Fibroblast of skin of back (primary cell): ENCODE measurements around the gene NPPB.

ENCODE experiments used
- DNase-seq: peaks from one replicate; pipeline ENCODE4 v3.0.0-alpha.2; 2013

The NPPB gene

DNA sequence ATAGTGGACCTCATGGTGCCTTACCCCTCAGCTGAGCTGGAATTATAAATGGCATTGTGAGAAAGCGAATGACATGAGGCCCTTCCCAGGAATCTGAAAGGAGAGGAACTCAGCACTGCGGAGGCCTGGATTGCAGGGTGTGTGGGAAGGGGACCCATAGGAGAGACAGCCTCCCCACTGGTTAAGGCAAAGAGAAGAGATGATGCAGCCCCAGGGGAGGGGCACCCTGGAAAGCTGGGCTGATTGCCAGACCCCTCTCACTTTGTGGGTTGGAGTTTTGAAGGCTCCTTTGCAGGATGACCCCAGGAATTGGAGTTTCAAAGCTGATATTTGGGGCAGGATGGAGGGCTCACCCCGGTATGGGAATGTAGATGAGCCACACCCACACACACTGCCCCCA lies 2.0 kb downstream of the NPPB start:
- DNase-seq = no peak

DNA sequence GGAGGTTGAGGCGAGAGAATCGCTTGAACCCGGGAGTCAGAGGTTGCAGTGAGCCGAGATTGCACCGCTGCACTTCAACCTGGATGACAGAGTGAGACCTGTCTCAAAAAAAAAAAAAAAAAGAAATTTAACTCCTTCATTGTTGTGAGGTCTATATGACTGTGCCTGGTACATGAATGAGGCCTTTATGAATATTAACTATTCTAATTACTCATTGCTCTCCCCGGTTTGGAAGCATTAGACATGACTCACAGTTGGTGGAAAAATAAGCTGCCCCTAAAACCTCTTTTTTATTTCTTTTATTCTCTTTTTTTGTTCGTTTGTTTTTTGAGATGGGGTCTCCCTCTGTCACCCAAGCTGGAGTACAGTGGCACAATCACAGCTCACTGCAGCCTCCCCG lies 3.3 kb downstream of the NPPB start:
- DNase-seq = no peak

DNA sequence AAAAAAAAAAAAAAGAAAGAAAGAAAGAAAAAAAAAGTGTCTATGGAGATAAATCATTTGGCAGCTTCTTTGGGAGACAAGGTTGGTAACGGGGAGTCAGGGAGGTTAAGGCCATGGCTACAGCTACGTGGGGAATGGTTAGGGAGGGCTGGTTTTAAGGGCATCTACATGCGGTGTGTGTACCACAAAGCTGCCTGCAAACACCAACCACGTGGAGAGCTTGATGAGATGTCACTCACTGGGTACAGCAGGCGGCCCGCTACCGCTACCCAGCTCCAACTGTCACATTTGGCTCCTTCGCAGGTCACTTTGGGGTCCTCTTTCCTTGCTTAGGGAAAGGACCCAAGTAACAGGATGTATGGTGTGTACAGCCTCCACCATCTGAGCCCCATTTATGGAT lies 4.2 kb downstream of the NPPB start:
- DNase-seq = no peak

DNA sequence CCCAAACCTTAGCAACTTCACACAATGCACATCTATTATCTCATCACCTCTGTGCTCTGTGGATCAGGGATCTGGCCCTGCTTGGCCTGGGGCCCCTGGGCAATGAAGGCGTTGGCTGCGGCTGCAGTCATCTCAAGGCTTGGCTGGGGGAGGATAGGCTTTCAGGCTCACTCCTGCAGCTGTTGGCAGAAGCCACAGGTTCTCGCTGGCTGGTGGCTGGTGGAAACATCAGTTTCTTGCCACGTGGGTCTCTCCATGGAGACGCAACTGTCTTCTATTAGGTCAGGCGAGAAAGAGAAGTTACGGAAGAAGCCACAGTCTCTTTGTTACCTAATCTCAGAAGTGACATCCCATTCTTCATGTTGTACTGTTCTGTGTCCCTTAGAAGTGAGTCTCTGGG lies 7.6 kb downstream of the NPPB start:
- no peak for DNase-seq

DNA sequence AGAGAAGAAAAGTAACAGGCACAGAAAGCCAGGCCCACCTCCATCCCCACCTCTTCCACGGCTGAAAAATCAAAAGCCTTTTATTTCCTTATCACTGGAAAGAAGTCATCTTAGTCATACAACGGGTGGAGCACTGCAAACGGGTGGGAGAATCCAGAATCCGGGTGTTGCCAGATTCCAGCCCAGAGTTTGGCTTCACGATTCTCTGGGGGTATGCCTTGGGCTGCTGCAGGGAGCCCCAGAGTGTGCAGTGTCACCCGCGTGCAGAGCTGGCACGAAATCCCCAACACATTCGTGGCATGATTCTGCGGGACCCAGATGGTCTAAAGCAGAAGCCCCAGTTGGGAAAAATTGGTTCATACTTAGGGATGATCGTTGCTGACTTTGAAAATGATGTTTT lies 8.6 kb downstream of the NPPB start:
- DNase-seq = no peak

DNA sequence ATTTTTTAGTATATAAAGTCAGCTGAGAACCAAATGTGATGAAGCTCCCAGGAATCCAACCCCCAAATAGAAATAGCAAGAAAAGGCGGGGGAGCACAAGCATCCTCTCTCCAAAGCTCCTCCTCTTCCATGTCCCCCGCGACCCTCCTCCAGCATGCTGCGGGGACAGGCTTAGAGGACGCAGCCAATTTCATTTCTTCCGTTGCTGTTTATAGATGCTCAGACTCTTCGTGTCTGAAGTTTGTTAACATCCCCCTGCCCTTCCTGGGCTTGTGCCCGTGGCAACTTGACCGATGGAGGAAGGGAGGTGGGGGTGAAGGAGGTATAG lies 10.4 kb downstream of the NPPB start:
- DNase-seq = no peak

DNA sequence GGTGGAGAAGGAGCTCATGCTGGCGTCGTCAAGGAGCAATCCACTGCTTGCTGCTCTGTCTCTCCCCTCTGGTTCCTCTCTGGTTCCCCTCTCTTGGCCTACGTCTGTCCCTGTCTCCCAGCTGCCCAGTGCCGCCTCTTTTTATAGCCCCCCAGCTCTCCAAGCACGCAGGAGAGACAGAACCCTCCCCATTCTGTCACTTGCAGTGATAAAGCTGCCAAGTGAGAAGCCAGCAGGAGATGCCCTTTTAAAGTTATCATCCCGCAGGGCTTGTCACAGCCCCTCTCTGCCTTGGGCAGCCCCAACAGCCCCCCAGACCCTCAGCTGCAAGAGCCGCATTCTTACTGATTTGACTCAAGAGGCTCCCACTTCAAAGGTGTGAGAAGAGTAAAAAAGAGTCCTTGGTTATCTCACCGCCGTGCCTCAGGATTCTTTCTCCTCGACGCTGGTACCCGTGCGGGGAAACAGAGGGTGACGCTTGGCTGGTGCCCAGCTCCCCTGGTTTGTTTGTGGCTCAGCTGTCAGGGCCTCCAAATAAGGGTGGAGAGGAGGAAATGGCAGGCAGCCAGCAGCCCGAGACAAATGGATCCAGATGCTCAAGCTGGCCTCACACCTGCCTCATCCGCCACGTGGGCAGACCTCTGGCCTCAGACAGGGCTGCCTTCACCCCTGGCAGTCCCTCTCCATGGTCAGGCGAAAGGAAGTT lies 10.9 kb downstream of the NPPB start, which contains the start of gene NPPA:
TSS of gene NPPA (minus strand) at position 117 of the 706 bp plus-strand sequence. CDS start at position 18, 99 bp downstream.
- DNase-seq = peak; percentile 11

DNA sequence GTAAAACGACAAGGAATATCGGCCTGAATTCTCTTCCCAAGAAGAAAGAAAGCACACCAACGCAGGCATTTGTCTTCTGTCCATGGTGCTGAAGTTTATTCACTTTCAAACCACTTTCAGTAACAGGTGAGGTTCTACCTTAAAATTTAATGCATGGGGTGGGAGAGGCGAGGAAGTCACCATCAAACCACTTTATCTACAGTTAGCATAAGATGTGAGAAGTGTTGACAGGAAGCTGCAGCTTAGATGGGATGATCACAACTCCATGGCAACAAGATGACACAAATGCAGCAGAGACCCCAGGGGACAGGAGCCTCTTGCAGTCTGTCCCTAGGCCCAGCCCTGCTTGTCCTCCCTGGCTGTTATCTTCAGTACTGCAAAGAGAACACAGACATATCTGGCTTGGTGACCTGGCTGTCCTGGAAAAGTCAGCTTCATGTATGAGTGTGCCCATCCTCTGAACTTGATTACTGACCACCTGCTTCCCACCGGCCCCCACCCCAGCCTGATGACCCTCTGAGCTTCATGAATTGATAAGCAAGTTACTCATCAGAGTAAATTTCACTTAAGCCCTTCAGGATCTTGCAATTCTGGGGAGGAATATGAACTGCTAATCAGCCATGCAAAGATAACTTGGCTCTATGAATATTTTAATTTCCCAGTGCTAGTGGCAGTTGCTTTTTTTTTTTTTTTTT lies 13.0 kb downstream of the NPPB start:
- DNase-seq = peak; percentile 17

DNA sequence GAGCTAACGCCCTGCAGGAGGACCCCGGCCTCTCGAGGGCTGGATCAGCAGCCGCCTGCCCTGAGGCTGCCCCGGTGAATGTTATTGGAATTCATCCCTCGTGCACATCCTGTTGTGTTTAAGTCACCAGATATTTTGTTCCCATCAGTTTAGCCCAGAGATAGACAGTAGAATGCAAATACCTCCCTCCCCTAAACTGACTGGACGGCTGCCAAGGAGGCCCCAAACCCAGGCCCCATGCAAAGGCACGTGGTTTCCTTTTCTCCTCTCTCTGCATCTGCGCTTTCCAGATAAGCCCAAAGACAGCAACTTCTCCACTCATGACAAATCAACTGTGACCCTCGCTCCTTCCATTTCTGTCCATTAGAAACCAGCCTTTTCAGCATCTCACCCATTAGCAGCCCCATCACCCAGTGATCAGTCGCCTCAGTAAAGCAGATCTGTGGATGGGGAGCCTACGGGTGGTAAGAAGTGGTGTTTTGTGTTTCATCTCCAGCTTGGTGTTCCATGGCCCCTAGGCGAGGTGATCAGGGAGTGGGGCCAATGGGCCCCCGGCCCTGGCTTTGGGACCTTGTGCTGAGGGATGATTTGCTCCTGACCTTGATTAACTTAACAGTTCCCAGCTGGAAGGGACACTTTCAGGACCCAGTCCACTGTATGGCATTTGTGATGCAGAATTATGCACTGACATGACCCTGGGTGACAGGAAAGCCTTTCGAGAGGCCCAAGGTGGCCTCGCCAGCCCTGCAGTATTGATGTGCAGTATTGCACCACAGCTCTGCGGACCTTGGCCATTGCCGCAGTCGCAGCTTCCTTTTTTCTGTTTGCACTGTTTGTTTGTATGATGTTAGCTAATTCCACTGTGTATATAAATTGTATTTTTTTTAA lies 16.3 kb downstream of the NPPB start:
- DNase-seq = peak; percentile 30

DNA sequence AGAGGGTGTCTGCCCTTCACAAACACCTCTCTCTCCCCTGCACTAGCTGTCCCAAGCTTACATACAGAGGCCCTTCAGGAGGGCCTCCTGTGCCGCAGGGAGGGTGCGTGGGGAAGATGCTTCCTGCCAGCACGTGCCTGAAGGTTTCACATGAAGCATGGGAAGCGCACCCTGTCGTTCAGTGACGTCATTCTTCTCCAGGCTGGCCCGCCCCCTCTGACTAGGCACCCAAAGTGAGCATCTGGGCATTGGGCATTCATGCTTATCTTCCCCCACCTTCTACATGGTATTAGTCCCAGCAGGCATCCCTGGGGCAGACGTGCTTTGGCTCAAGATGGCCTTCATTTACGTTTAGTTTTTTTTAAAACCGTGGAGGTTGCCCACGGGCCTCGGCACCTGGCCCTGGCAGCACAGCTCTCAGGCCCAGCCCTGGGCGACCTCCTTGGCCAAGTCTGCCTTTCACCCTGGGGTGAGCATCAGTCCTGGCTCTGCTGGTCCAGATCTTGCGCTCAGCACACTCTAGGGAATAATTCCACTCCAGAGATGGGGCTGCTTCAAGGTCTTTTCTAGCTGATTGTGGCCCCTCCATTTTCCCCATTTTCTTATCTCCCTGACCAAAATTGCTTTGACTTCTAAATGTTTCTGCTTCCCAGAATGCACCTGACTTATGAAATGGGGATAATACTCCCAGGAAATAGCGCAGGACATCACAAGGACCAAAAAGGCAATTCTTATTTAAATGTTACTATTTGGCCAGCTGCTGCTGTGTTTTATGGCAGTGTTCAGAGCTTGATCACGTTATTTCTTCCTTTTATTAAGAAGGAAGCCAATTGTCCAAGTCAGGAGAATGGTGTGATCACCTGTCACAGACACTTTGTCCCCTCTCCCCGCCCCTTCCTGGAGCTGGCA lies 17.2 kb downstream of the NPPB start:
- DNase-seq = no peak

DNA sequence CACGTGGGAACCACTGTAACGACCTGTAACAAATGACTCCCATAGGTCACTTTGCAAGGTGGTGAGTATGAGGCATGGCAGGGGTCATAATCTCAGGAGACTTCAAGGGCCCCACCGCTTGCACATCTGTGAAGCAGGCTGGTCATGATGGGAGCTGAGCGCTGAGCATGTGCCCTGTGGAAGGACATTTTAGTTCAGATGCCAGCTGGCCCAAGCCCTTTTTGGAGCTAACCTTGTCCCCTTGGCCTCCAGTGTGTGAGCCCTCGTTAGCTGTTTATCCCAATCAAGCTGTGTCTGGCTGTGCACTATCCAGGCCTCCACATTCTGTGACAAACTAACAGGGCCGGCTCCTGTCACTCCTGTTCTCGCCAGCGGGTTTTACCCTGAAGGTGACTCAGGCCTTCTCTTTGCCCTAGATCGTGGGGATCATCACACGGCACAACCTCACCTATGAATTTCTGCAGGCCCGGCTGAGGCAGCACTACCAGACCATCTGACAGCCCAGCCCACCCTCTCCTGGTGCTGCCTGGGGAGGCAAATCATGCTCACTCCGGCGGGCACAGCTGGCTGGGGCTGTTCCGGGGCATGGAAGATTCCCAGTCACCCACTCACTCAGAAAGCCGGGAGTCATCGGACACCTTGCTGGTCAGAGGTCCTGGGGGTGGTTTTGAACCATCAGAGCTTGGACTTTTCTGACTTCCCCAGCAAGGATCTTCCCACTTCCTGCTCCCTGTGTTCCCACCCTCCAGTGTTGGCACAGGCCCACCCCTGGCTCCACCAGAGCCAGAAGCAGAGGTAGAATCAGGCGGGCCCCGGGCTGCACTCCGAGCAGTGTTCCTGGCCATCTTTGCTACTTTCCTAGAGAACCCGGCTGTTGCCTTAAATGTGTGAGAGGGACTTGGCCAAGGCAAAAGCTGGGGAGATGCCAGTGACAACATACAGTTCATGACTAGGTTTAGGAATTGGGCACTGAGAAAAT lies 18.7 kb downstream of the NPPB start:
- DNase-seq = no peak

DNA sequence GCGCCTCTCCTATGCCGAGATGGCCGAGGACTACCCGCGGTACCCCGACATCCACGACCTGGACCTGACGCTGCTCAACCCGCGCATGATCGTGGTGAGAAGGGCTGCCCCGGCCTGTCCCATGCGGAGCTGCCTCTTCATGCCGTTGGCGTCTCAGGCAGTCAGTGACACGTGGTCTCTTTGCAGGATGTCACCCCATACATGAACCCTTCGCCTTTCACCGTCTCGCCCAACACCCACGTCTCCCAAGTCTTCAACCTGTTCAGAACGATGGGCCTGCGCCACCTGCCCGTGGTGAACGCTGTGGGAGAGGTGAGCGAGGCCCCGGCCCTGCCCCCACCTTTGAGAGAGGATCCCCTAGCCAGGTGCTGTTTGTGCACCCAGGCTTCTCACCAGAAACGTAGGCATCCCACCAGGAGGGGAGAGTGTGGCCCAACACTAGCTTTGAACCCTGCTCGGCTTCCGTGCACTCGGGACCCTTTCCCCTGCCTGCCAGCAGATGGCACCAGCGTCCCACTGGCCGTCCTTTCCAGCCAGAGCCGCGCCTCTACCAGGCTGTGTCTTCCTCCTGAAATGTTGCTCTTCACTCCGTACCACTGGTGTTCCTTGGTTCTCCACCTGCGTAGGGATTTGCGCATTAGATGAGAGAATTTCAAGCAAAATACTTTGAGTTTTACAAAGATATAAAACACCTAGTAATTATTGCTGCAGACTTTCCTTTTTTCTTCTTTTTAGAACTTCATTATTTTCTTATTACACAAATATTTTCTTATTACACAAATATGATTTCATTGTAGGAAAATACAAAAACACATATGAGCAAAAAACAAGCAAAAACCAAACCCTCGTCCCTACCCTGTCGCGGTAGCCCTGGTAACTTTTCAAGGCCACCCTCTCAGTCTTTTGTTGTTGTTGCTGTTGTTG lies 20.1 kb downstream of the NPPB start:
- peak; percentile 51 for DNase-seq

DNA sequence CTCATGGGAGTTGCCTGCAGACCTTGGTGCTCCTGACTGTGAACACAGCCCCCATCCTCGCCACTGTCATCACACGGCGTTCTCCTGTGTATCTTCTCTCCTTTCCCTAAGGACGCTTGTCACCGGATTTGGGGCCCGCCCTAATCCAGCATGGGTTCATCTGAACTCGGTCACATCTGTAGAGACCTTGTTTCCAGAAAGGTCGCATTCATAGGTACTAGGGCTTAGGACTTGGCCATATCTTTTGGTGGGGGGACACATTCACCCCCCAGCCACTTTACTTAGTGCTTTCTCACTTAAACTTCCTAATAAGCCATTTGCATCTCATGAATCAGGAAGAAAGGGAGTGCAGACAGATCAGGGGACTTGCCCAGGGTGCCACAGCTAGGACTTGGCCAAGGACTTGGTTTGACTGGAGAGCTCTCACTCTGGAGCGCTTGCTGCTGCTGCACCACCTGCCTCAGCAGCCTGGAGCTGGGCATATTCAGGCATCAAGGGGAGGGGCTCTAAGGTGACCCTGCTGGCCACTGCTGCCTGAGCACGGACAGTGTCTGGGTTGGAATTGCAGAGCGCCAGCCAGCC lies 20.9 kb downstream of the NPPB start:
- no peak for DNase-seq

DNA sequence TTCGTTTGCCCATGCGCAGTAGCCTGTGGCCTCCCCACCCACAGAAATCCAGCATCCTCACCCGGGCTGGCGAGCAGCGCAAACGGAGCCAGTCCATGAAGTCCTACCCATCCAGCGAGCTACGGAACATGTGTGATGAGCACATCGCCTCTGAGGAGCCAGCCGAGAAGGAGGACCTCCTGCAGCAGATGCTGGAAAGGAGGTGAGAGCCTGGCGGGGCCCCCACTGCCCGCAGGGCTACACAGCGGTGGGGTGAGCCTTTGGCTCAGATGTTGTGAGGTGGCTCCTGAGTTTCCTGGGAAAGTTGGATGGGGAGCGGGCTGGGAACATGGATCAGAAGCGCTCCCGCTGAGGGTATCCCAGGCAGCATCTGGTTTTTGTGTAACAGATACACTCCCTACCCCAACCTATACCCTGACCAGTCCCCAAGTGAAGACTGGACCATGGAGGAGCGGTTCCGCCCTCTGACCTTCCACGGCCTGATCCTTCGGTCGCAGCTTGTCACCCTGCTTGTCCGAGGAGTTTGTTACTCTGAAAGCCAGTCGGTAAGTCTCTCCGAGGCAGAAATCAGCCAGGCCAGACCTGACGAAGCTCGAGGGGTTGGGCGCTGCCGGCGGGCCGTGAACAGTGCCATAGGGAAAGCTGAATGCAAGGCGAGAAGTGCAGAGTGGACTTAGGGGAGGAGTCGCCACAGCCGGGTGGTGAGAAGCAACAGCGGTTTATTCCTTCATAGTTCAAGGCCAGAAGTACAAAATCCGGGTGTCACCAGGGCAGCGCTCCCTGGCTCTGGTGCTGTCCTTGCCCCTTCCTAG lies 21.6 kb downstream of the NPPB start:
- no peak for DNase-seq

DNA sequence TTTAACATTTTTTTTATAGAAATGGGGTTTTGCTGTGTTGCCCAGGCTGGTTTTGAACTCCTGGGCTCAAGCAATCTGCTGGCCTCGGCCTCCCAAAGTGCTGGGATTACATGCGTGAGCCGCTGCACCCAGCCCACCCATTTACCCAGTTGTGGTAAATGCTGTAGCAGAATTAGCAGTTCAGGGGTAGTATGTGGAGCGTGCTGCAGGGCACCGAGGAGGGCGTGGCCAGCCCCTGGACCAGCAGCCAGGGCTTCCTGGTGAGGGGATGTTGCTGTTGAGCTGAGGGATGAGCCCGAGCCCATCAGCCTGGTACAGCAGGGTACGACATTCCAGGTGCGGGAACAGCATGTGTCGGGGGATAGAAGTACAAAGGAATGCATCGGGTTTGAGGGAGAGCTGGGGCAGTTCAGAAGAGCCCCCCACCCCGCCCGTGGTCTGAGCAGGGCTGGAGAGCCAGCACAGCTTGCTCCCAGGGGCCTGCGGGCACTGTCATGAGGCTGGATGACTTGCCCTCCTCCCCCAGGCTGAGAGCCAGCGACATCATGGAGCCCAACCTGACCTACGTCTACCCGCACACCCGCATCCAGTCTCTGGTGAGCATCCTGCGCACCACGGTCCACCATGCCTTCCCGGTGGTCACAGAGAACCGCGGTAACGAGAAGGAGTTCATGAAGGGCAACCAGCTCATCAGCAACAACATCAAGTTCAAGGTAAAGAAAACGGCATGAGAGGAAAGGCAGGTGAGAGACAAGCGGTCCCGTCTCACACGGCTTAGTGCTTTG lies 23.1 kb downstream of the NPPB start:
- DNase-seq = no peak

DNA sequence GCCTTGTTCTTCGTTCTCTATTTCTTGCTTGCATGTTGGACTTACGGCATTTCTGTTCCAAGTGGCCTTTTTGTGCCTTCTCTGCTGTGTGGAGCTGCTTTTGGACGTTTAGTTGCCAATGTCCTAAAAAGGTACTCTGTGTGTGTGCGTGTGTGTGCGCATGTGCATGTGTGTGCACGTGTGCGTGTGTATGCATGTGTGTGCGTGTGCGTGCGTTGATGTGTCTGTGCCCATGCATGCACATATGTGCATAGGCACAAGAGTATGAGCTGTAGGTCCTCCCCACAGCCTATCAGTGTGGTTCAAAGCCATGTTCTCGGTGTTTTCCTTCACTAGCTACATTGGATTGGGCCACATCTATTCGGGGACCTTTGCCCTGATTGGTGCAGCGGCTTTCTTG lies 24.8 kb downstream of the NPPB start:
- DNase-seq = no peak

DNA sequence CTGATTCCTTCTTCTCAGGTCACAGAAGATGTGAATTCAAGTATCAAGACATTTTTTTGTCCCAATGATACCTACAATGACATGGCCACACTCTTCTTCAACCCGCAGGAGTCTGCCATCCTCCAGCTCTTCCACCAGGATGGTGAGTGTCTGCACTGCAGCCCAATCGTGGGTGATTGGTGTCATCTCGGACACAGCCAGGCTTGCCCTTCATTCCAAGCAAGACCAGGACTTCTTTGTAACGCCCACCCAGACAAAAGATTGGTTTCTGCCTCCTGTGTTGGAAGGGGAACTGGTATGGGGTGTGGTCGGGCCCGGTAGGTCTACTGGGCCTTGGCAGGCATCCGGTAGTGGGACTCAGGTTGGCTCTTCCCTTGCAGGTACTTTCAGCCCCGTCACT lies 25.2 kb downstream of the NPPB start:
- DNase-seq = no peak
